ENCODE data around the gene EXOC6B.

GRCh38 chr2:72165792-72166191 is 660.0 kb downstream of the EXOC6B start:
- TF ChIP-seq POLR2A (IDR thresholded peaks at IDR 0.05): no peak
- TF ChIP-seq CTCF (IDR thresholded peaks at IDR 0.05): no peak
- no peak for TF ChIP-seq POLR2AphosphoS5 (IDR thresholded peaks at IDR 0.05)

Measured in prostate gland (tissue), 2 donors.